ENCODE results near the gene THY1. TPM values are rescaled to one million over a fixed set of nuclear protein-coding genes. Genes with fewer than 3 reads are reported as not detected.

Gene THY1
- total and polyA plus RNA-seq, 2 of the 8 experiments (the other 6 are each of a cell fraction or from before 2014, with no cell fraction given) = 286 to 2,479 TPM

GRCh38 chr11:119431523-119431922 is 8.6 kb upstream of the THY1 start (continued):
- no peak for TF ChIP-seq CHD7 (IDR thresholded peaks at IDR 0.05; ENCODE audit: insufficient replicate concordance, low read length)
- no peak for TF ChIP-seq NRF1 (IDR thresholded peaks at IDR 0.05; ENCODE audit: low read depth, low read length)
- no peak for TF ChIP-seq CREB1 (IDR thresholded peaks at IDR 0.05)
- no peak for TF ChIP-seq CTBP2 (IDR thresholded peaks at IDR 0.05; ENCODE audit: borderline replicate concordance, insufficient read depth, insufficient read length, low read length)
- no peak for TF ChIP-seq GTF2F1 (IDR thresholded peaks at IDR 0.05; ENCODE audit: borderline replicate concordance, low read depth, low read length)
- TF ChIP-seq SIRT6 (IDR thresholded peaks at IDR 0.05; ENCODE audit: low read length) = no peak
- no peak for TF ChIP-seq BRCA1 (IDR thresholded peaks at IDR 0.05; ENCODE audit: low read depth, low read length)
- no peak for TF ChIP-seq MAX (IDR thresholded peaks at IDR 0.05)
- TF ChIP-seq FOSL1 (IDR thresholded peaks at IDR 0.05; ENCODE audit: insufficient read depth, low read depth, low read length) = no peak
